ENCODE data around the gene FIGLA. TPM values are rescaled to one million over a fixed set of nuclear protein-coding genes. Genes with fewer than 3 reads are reported as not detected.
"Not testable (repeated sequence)": the region's sequence is repeated elsewhere in the genome, so short reads cannot be mapped to it uniquely, and the experiment has no call there.

FIGLA gene
- total RNA-seq, 1 donor from 2014 or later: not detected

GRCh38 chr2:70799706-70800105, 9.3 kb upstream of the FIGLA start:
- TF ChIP-seq CTCF (IDR thresholded peaks at IDR 0.05; ENCODE audit: unreplicated experiment): no peak
- peaks cover 14% of the 10 kb centered on the region for H3K9me3 Mint-ChIP-seq

GRCh38 chr2:70797996-70798395, 7.6 kb upstream of the FIGLA start:
- Mint-ChIP-seq H3K9me3 (peaks cover 16% of the 10 kb centered on the region), H3K27me3 (ENCODE audit: low read depth) (peaks cover 93% of the 10 kb centered on the region)
- not testable (repeated sequence) for H3K36me3 Mint-ChIP-seq; H3K27ac Mint-ChIP-seq; DNase-seq (ENCODE audit: low spot score in 2 of 2, unreplicated experiment in 2 of 2); H3K4me1 Mint-ChIP-seq; H3K4me3 Mint-ChIP-seq

More at GRCh38 chr2:70799706-70800105, 9.3 kb upstream of the FIGLA start:
- DNase-seq (ENCODE audit: low spot score in 2 of 2, unreplicated experiment in 2 of 2): no peak
- no peaks in the 10 kb centered on the region for H3K4me1 Mint-ChIP-seq
- H3K27me3 Mint-ChIP-seq (ENCODE audit: low read depth): peaks cover 88% of the 10 kb centered on the region
- no peak overlapping the region for H3K4me3 Mint-ChIP-seq
- H3K27ac Mint-ChIP-seq: no peak overlapping the region
- H3K36me3 Mint-ChIP-seq: no peaks in the 10 kb centered on the region

DNA sequence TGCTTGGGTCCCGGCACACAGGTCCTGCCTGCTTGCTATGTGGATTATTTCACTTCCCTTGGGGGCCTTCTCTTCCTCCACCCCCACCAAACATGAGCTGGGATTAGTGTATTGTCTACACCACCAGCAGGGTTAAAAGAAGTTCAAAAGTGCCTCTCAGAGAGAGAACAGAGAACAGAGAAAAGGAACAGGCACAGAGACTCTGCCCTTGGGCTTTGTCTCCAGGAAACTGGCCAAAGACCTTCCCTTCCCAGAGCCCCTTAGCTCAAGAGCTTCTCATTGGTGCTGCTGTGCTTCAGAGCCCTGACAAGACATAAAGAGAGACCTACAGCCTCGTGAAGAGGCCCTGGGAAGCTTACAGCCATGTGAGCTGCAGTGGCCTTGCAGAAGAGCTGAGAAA, 7.1 kb upstream of the FIGLA start:
- H3K9me3 Mint-ChIP-seq: peaks cover 16% of the 10 kb centered on the region
- H3K4me1 Mint-ChIP-seq: no peaks in the 10 kb centered on the region
- TF ChIP-seq CTCF (IDR thresholded peaks at IDR 0.05; ENCODE audit: unreplicated experiment): no peak
- no peak overlapping the region for H3K27ac Mint-ChIP-seq
- DNase-seq (ENCODE audit: low spot score in 2 of 2, unreplicated experiment in 2 of 2): no peak
- H3K4me3 Mint-ChIP-seq: no peak overlapping the region
- peaks cover 93% of the 10 kb centered on the region for H3K27me3 Mint-ChIP-seq (ENCODE audit: low read depth)
- H3K36me3 Mint-ChIP-seq: no peaks in the 10 kb centered on the region

DNA sequence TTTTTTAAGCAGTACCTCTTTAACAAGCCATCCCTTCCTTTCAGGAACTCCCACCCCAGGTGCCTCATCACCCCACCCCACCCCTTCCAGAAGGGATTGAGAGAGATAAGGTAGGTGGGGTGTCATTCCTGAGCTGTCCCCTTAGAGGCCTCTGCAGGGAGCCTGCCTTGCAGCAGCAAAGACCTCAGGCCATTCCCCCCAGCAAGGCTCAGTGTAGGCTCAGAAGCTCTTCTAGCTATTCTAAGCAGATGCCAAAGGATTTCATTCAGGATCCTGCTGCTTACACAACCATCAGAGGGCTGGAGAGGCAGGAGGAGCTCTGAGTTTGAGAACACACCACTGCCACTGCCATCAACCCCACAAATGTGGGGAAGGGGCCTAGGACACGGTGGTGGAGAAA, 5.8 kb upstream of the FIGLA start:
- Mint-ChIP-seq H3K9me3 (peaks cover 16% of the 10 kb centered on the region), H3K4me1 (no peaks in the 10 kb centered on the region), H3K36me3 (no peaks in the 10 kb centered on the region), H3K27ac (no peak overlapping the region), H3K27me3 (ENCODE audit: low read depth) (peaks cover 94% of the 10 kb centered on the region), H3K4me3 (no peak overlapping the region)
- DNase-seq (ENCODE audit: low spot score in 2 of 2, unreplicated experiment in 2 of 2): no peak
- no peak for TF ChIP-seq CTCF (IDR thresholded peaks at IDR 0.05; ENCODE audit: unreplicated experiment)

DNA sequence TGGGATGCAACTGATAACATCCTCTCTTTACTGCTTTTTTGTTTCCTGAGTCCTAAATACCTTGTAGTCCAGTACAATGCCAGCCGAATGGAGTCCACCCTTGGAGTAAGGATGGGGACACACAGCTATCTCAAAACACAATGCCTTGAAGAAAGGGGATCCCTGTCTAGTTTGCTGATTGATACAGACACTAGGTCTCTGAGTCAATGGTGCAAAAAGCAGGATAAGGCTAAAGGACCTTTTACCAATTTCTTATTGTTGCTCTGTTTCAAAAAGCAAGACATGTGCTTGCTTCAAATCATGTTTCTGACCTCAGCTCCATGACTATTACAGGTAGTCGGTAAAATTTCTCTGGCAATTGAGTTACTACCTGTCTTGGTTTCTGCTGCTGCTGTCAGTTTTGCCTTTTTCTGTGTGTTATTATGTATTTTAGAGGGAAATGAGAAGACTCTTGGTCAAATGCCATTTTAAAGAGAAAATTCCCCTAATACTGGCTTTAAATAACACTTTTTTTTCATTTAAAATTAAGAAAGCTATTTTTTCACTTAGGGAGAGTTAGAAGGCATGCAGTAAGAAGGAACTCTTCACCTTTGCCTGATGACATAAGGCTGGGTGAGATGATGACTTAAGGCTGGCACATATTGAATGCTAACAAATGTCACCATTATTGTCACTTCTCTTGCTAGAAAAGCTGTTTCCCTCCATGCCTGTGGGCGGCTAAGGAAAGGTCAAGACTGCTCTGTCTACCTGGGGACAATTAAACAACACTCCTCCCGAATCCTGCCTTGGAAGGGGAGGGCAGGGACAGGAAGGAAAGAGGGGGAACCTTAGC, 4.9 kb upstream of the FIGLA start:
- Mint-ChIP-seq H3K4me1 (peaks cover 2% of the 10 kb centered on the region), H3K27me3 (ENCODE audit: low read depth) (peaks cover 92% of the 10 kb centered on the region), H3K4me3 (no peak overlapping the region)

More for the DNA sequence above, 4.9 kb upstream of the FIGLA start:
- DNase-seq (ENCODE audit: low spot score in 2 of 2, unreplicated experiment in 2 of 2): no peak
- no peak for TF ChIP-seq CTCF (IDR thresholded peaks at IDR 0.05; ENCODE audit: unreplicated experiment)
- Mint-ChIP-seq H3K27ac (no peak overlapping the region), H3K36me3 (no peaks in the 10 kb centered on the region), H3K9me3 (peaks cover 14% of the 10 kb centered on the region)

All from mesothelial cell of epicardium (in vitro differentiated cells).